Panc1 (cell line): ENCODE measurements around the gene SPEM3.

Experiments
- CTCF ChIP-seq: fragments of 450-650 bp; IDR thresholded peaks from 2 replicates; pipeline ENCODE4 v1.5.1; 2017; ENCODE audit warnings: mild to moderate bottlenecking
- POLR2AphosphoS5 ChIP-seq: IDR thresholded peaks from 2 replicates; pipeline ENCODE4 v1.6.1; 2012; ENCODE audit warnings: mild to moderate bottlenecking, low read depth, low read length, moderate library complexity
- REST ChIP-seq, 2 experiments: IDR thresholded peaks; 2 replicates each; pipeline ENCODE4 v1.6.1; 2011 to 2012; ENCODE audit warnings: low read depth in 2 of 2, control low read depth in 1 of 2, low read length in 1 of 2, mild to moderate bottlenecking in 1 of 2, moderate library complexity in 1 of 2; ENCODE audit not compliant: insufficient read depth in 1 of 2

- TF ChIP-seq CTCF (no peak; the same call in 1 of the 2 replicates), POLR2AphosphoS5 (no peak), REST (IDR thresholded peaks at IDR 0.05; ENCODE audit: insufficient read depth in 1 of 2, low read depth in 2 of 2, low read length in 1 of 2) (no peak)
These were observed 16.3 kb downstream of the SPEM3 start, which contains the start of gene CHRNB1 for GRCh38 chr17:7444682-7445618.
